HepG2 (cell line): ENCODE data around the gene SPATA25. TPM values are rescaled to one million over a fixed set of nuclear protein-coding genes. Genes with fewer than 3 reads are reported as not detected.

Experiments used
- ATAC-seq: fragments of 200-7000 bp; cut with Tn5 transposase; 3 replicates; pipeline ENCODE4 v1.9.1; 2020; ENCODE audit warnings: mild to moderate bottlenecking, moderate library complexity
- BruUV-seq: library from RNA; stranded (reverse); fragments of 400-500 nt; replicated peaks from 2 replicates; lab custom pipeline; 2021; lab: Mats Ljungman, UMichigan
- CTCF ChIA-PET: fragments of 300-600 bp; formaldehyde crosslinking; extraction: SDS; loops from one replicate; lab custom pipeline; 2021; ENCODE audit warnings: low total read pairs, inconsistent platforms, low intra/inter-chr PET ratio; lab: Yijun Ruan, JAX
- POLR2A ChIA-PET: fragments of 350-600 bp; sonication (Branson Sonifier 250); formaldehyde crosslinking; loops from one replicate; lab custom pipeline; 2020; ENCODE audit warnings: antibody characterized with exemption, inconsistent platforms; lab: Yijun Ruan, JAX
- DNase-seq: peaks from one replicate; pipeline ENCODE4 v3.0.0-alpha.2; 2015; ENCODE audit warnings: low spot score
- FAIRE-seq: peaks from 3 replicates; lab custom pipeline; 2011; peaks lifted over from hg19 to GRCh38; lab: Jason Lieb, UNC
- H2AFZ ChIP-seq: one replicate; pipeline ENCODE4 v1.6.1; 2011; ENCODE audit warnings: low read length, inconsistent platforms
- H3K27ac ChIP-seq: fragments of 300-600 bp; 3 replicates; pipeline ENCODE4 v1.8.0; 2011; ENCODE audit warnings: mixed run types, mild to moderate bottlenecking, mixed read lengths, low read length, inconsistent platforms; ENCODE audit not compliant: insufficient read depth; ENCODE audit errors: extremely low read length
- H3K27me3 ChIP-seq, 2 experiments: fragments of 200-600 bp in 1 of 2; 2 replicates in 1 of 2; 3 replicates in 1 of 2; pipeline versions ENCODE4 v1.6.0 to v1.8.0; 2011; ENCODE audit warnings: low read length in 2 of 2, mild to moderate bottlenecking in 2 of 2, moderate library complexity in 2 of 2, inconsistent platforms in 1 of 2; ENCODE audit not compliant: insufficient read depth in 2 of 2, control insufficient read depth in 1 of 2
- H3K36me3 ChIP-seq, 2 experiments: fragments of 200-600 bp in 1 of 2; replicated peaks in 1 of 2; 2 replicates in 1 of 2; 3 replicates in 1 of 2; pipeline versions ENCODE4 v1.5.1 to v1.8.0; 2011; ENCODE audit warnings: low read length in 2 of 2, inconsistent platforms in 1 of 2; ENCODE audit not compliant: insufficient read depth in 2 of 2, control insufficient read depth in 1 of 2
- H3K4me1 ChIP-seq: 2 replicates; pipeline ENCODE4 v1.5.1; 2012; ENCODE audit warnings: low read length, inconsistent platforms; ENCODE audit not compliant: insufficient read depth
- H3K4me2 ChIP-seq: 2 replicates; pipeline ENCODE4 v1.6.0; 2011; ENCODE audit warnings: low read depth, low read length, inconsistent platforms
- H3K4me3 ChIP-seq, 3 experiments: fragments of 200-600 bp in 1 of 3; sonication (generic), shearing (Covaris generic) in 1 of 3; replicated peaks in 1 of 3; 2 replicates each; pipeline ENCODE4 v1.5.1; 2011 to 2016; ENCODE audit warnings: low read length in 3 of 3, inconsistent platforms in 2 of 3, low read depth in 2 of 3, mild to moderate bottlenecking in 2 of 3, control low read depth in 1 of 3, mixed read lengths in 1 of 3; ENCODE audit not compliant: insufficient read depth in 1 of 3
- H3K79me2 ChIP-seq: one replicate; pipeline ENCODE4 v1.6.1; 2011; ENCODE audit warnings: low read length, inconsistent platforms; ENCODE audit not compliant: insufficient read depth
- H3K9ac ChIP-seq: 2 replicates; pipeline ENCODE4 v1.6.0; 2011; ENCODE audit warnings: mild to moderate bottlenecking, low read depth, low read length, inconsistent platforms; ENCODE audit not compliant: insufficient read depth
- H3K9me3 ChIP-seq: 2 replicates; pipeline ENCODE4 v1.5.1; 2012; ENCODE audit warnings: mild to moderate bottlenecking, low read length
- H4K20me1 ChIP-seq: 2 replicates; pipeline ENCODE4 v1.6.0; 2011; ENCODE audit warnings: inconsistent platforms, mild to moderate bottlenecking, low read length, moderate library complexity; ENCODE audit not compliant: insufficient read depth
- ADNP ChIP-seq: sonication (generic); formaldehyde crosslinking; IDR thresholded peaks from 2 replicates; pipeline ENCODE4 v1.4.0; 2020; ENCODE audit warnings: missing genetic modification reagents
- FOSL2 ChIP-seq: sonication (generic); formaldehyde crosslinking; IDR thresholded peaks from 2 replicates; pipeline ENCODE4 v1.4.0; 2020; ENCODE audit warnings: missing genetic modification reagents
- HDAC2 ChIP-seq: sonication (generic); formaldehyde crosslinking; IDR thresholded peaks from 2 replicates; pipeline ENCODE4 v1.4.0; 2020; ENCODE audit warnings: missing genetic modification reagents
- JARID2 ChIP-seq: sonication (generic); formaldehyde crosslinking; IDR thresholded peaks from 2 replicates; pipeline ENCODE4 v1.8.1; 2023; ENCODE audit warnings: missing genetic modification reagents, inconsistent platforms; ENCODE audit not compliant: insufficient replicate concordance
- MAZ ChIP-seq, 2 experiments: sonication (generic) in 1 of 2; formaldehyde crosslinking in 1 of 2; IDR thresholded peaks; 2 replicates each; pipeline versions ENCODE4 v1.5.0 to v1.6.1; 2012 to 2020; ENCODE audit warnings: low read depth in 2 of 2, mild to moderate bottlenecking in 2 of 2, borderline replicate concordance in 1 of 2, improper control_type of control experiment in 1 of 2, low read length in 1 of 2, missing genetic modification reagents in 1 of 2, moderate library complexity in 1 of 2
- PBX3 ChIP-seq: sonication (generic); formaldehyde crosslinking; IDR thresholded peaks from 2 replicates; pipeline ENCODE4 v1.8.1; 2023; ENCODE audit warnings: missing genetic modification reagents, inconsistent platforms, borderline replicate concordance
- RCOR2 ChIP-seq: IDR thresholded peaks from 2 replicates; pipeline ENCODE4 v1.6.1; 2016; ENCODE audit warnings: missing biosample characterization, missing genetic modification reagents
- TCF7 ChIP-seq: sonication (generic); IDR thresholded peaks from 2 replicates; pipeline ENCODE4 v1.6.1; 2016; ENCODE audit warnings: antibody characterized with exemption, low read depth
- ZMYM2 ChIP-seq: sonication (generic); formaldehyde crosslinking; IDR thresholded peaks from 2 replicates; pipeline ENCODE4 v1.8.0; 2022; ENCODE audit warnings: mild to moderate bottlenecking, missing genetic modification reagents
- ZNF280D ChIP-seq: sonication (generic); formaldehyde crosslinking; IDR thresholded peaks from 2 replicates; pipeline ENCODE4 v1.5.1; 2020; ENCODE audit warnings: mild to moderate bottlenecking, missing genetic modification reagents
- ZNF574 ChIP-seq: sonication (generic); formaldehyde crosslinking; IDR thresholded peaks from 2 replicates; pipeline ENCODE4 v1.4.0; 2020; ENCODE audit warnings: missing genetic modification reagents
- WGBS: methylation state at CpG from one replicate; pipeline ENCODE4 v1.1.6; 2017; ENCODE audit warnings: low lambda C conversion rate; 5-methylcytosine and 5-hydroxymethylcytosine counted together
- in situ Hi-C: cut with HindIII; loops from 2 replicates; pipeline ENCODE4 v1.10.0; 2017; ENCODE audit warnings: low pct_unique_long_range_greater_than_20kb; ENCODE audit not compliant: extremely low pct_ligation_motif_present
- intact Hi-C: fragments of 100-400 bp; cut with micrococcal nuclease; formaldehyde crosslinking; loops from one replicate; pipeline ENCODE4 v1.10.0; 2022; ENCODE audit not compliant: unreplicated experiment
- polyA plus RNA-seq, 8 experiments: library from polyadenylated mRNA; depleted of rRNA in 3 of 8; stranded (reverse) in 7 of 8; unstranded in 1 of 8; fragments of >200 nt; fragmentation: Illumina TruSeq in 4 of 8; extraction: Trizol in 4 of 8; gene quantifications; 2 replicates each; pipeline versions ENCODE4 v1.2.1 to v1.2.3, GENCODE V29; 2011 to 2016; ENCODE audit warnings: low read depth in 4 of 8, missing spikeins in 1 of 8, mixed read lengths in 1 of 8; ENCODE audit not compliant: insufficient read depth in 1 of 8
- total RNA-seq, 5 experiments: library from RNA; depleted of rRNA; stranded (reverse); fragments of >200 nt; fragmentation: Illumina TruSeq; extraction: Trizol; gene quantifications; 2 replicates each; pipeline ENCODE4 v1.2.3, GENCODE V29; 2016; ENCODE audit warnings: low read depth in 1 of 5
- TF ChIP-seq, protein P1 (sequence below): sonication (generic); formaldehyde crosslinking; IDR thresholded peaks from 2 replicates; pipeline ENCODE4 v1.4.0; 2020; ENCODE audit warnings: missing genetic modification reagents, mild to moderate bottlenecking, borderline replicate concordance

Gene SPATA25
- total and polyA plus RNA-seq, 2 of the 13 experiments (the other 11 are each of a cell fraction or from before 2014, with no cell fraction given) = 4.8 to 7.6 TPM

- Histone ChIP-seq H2AFZ (no peak overlapping the region), H3K79me2 (no peaks in the 10 kb centered on the region), H3K4me1 (peaks cover 74% of the 10 kb centered on the region), H3K36me3 (no peaks in the 10 kb centered on the region), H3K27ac (no peak overlapping the region), H3K4me2 (peak overlapping the region; percentile 48), H3K9ac (peak overlapping the region; percentile 11; the same call in 1 of the 2 replicates), H3K9me3 (no peaks in the 10 kb centered on the region), H4K20me1 (no peaks in the 10 kb centered on the region), H3K27me3 (peaks cover 0 to 8% of the 10 kb centered on the region in 2 experiments; a peak in 2 of 5 replicates), H3K4me3 (peak overlapping the region in 1 of 3 experiments; percentile 44; a peak in 2 of 6 replicates)
- no peak for DNase-seq
- in situ Hi-C loops = no loop called here
- 42% methylated on average over 12 of the region's 12 CpGs for WGBS
- intact Hi-C loops = no loop called here
- no peak for ATAC-seq
- ChIA-PET POLR2A (interaction anchor here (1.2 to 5.0 kb wide), 15 partner anchors 8 to 85 kb away, joined by 3 to 78 read pairs (median 9); partner anchors contain the start of genes ACOT8, CTSA, NEURL2 and PCIF1), CTCF (no interaction called here)
- no TSS peak for BruUV-seq
- FAIRE-seq = no peak
- no peak for TF ChIP-seq TCF7
- TF ChIP-seq, protein P1, sequence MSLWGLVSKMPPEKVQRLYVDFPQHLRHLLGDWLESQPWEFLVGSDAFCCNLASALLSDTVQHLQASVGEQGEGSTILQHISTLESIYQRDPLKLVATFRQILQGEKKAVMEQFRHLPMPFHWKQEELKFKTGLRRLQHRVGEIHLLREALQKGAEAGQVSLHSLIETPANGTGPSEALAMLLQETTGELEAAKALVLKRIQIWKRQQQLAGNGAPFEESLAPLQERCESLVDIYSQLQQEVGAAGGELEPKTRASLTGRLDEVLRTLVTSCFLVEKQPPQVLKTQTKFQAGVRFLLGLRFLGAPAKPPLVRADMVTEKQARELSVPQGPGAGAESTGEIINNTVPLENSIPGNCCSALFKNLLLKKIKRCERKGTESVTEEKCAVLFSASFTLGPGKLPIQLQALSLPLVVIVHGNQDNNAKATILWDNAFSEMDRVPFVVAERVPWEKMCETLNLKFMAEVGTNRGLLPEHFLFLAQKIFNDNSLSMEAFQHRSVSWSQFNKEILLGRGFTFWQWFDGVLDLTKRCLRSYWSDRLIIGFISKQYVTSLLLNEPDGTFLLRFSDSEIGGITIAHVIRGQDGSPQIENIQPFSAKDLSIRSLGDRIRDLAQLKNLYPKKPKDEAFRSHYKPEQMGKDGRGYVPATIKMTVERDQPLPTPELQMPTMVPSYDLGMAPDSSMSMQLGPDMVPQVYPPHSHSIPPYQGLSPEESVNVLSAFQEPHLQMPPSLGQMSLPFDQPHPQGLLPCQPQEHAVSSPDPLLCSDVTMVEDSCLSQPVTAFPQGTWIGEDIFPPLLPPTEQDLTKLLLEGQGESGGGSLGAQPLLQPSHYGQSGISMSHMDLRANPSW = 0 out of 2 replicates have a peak, but pooled peaks have one; percentile 54
- TF ChIP-seq ADNP = peak; percentile 83
- peak; percentile 54 for TF ChIP-seq FOSL2 (CRISPR knock-in tag)
- peak; percentile 70; the same call in 1 of the 2 replicates for TF ChIP-seq ZMYM2
- TF ChIP-seq MAZ (IDR thresholded peaks at IDR 0.05; ENCODE audit: borderline replicate concordance, low read depth, low read length) = no peak
- TF ChIP-seq MAZ (CRISPR knock-in tag; IDR thresholded peaks at IDR 0.05; ENCODE audit: low read depth) = peak; percentile 50
- peak; percentile 76 for TF ChIP-seq RCOR2
- no peak for TF ChIP-seq JARID2 (CRISPR knock-in tag)
- TF ChIP-seq HDAC2 (CRISPR knock-in tag) = peak; percentile 53
- TF ChIP-seq PBX3 (CRISPR knock-in tag) = no peak
- peak; percentile 53; the same call in 1 of the 2 replicates for TF ChIP-seq ZNF280D
- 0 out of 2 replicates have a peak, but pooled peaks have one; percentile 3 for TF ChIP-seq ZNF574 (CRISPR knock-in tag)
Measured at GRCh38 chr20:45918779-45919537, 31.5 kb upstream of the SPATA25 start.
